Transverse colon (tissue), 4 donors: ENCODE measurements around the gene GOLIM4. TPM values are rescaled to one million over a fixed set of nuclear protein-coding genes. Genes with fewer than 3 reads are reported as not detected.

Source experiments
- DNase-seq: peaks from one replicate; pipeline ENCODE4 v3.0.0-alpha.2; 2019
- H3K27ac ChIP-seq, 4 donors: fragments of 200-600 bp; sonication (generic); 2 replicates each; pipeline ENCODE4 v1.5.1; 2016 to 2018; ENCODE audit warnings: inconsistent platforms in 4 of 4
- H3K27me3 ChIP-seq: fragments of 200-600 bp; sonication (generic); 2 replicates; pipeline ENCODE4 v1.5.1; 2017; ENCODE audit warnings: inconsistent platforms
- H3K36me3 ChIP-seq, 4 donors: fragments of 200-600 bp; sonication (generic); 2 replicates each; pipeline ENCODE4 v1.5.1; 2017 to 2019; ENCODE audit warnings: inconsistent platforms in 4 of 4
- H3K4me1 ChIP-seq, 4 donors: fragments of 200-600 bp; sonication (generic); 2 replicates each; pipeline ENCODE4 v1.5.1; 2017 to 2020; ENCODE audit warnings: inconsistent platforms in 4 of 4
- H3K4me3 ChIP-seq, 4 donors: fragments of 200-600 bp; sonication (generic); 1 replicate in 1 of 4; 2 replicates in 3 of 4; pipeline versions ENCODE4 v1.5.1 to v1.6.1; 2017 to 2019; ENCODE audit warnings: inconsistent platforms in 4 of 4
- H3K9me3 ChIP-seq, 2 donors: fragments of 200-600 bp; sonication (generic); 2 replicates each; pipeline ENCODE4 v1.5.1; 2017 to 2019; ENCODE audit warnings: inconsistent platforms in 2 of 2
- EP300 ChIP-seq: sonication (generic); formaldehyde crosslinking; IDR thresholded peaks from one replicate; pipeline ENCODE4 v1.6.1; 2017; ENCODE audit warnings: antibody characterized with exemption, low read depth
- POLR2A ChIP-seq: fragments of 450-650 bp; IDR thresholded peaks from one replicate; pipeline ENCODE4 v1.6.1; 2016; ENCODE audit warnings: antibody characterized with exemption, mild to moderate bottlenecking, moderate library complexity
- POLR2AphosphoS5 ChIP-seq, 3 donors: sonication (generic); formaldehyde crosslinking; IDR thresholded peaks; one replicate each; pipeline ENCODE4 v1.6.1; 2016; ENCODE audit warnings: antibody characterized with exemption in 3 of 3
- WGBS, 2 donors: methylation state at CpG; one replicate each; pipeline ENCODE4 v1.1.5; 2018; ENCODE audit warnings: low coverage in 1 of 2; 5-methylcytosine and 5-hydroxymethylcytosine counted together
- in situ Hi-C, 4 donors: fragments of 200-750 bp; cut with MboI; loops; one replicate each; pipeline versions ENCODE4 v1.15.0 to v1.15.1; 2017; ENCODE audit warnings: low sequenced_read_pairs in 3 of 4, low pct_ligation_motif_present in 1 of 4, low pct_unique_long_range_greater_than_20kb in 1 of 4
- intact Hi-C: fragments of 100-400 bp; cut with DNase I; formaldehyde crosslinking; loops from one replicate; pipeline ENCODE4 v1.15.1; 2023; ENCODE audit warnings: low total_unique reads
- total RNA-seq, 4 donors: library from RNA; depleted of rRNA; stranded (reverse); fragments of >200 nt; gene quantifications; one replicate each; pipeline ENCODE4 v1.1.0, GENCODE V29; 2016
- TF ChIP-seq, protein P1 (sequence below), 5 experiments: fragments of 200-600 bp in 3 of 5; fragments of 450-650 bp in 2 of 5; sonication (generic) in 3 of 5; IDR thresholded peaks; 1 replicate in 2 of 5; 2 replicates in 3 of 5; pipeline ENCODE4 v1.5.1; 2016 to 2017; ENCODE audit warnings: antibody characterized with exemption in 5 of 5, inconsistent platforms in 3 of 5, mild to moderate bottlenecking in 2 of 5, moderate library complexity in 1 of 5

The GOLIM4 gene
- total RNA-seq, 4 donors from 2014 or later: 87.2 to 120 (median 101) TPM

DNA sequence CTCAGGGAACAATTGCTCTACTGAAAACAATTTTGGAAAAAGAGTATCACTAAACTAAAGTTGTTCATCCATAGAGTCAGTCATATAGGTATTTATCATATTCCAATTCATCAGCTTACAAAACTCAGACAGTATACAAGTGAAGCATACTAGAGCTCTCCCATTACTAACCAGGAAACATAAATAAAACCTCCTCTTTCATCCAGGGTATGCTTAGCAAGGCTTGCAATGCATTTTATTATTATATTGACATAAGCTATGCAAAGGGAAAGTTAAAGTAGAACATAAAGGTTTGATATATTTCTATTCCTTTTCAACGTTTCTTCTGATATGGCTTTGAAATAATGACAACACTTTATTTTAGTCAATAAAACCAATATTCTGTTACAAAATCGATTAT, 106.7 kb downstream of the GOLIM4 start:
- Histone ChIP-seq H3K9me3 (no peaks in the 10 kb centered on the region), H3K4me3 (no peak overlapping the region), H3K4me1 (peaks cover 0 to 34% (median 8%) of the 10 kb centered on the region in 4 donors), H3K27me3 (no peaks in the 10 kb centered on the region), H3K27ac (no peak overlapping the region), H3K36me3 (no peaks in the 10 kb centered on the region)
- intact Hi-C loops (no loop called here), in situ Hi-C loops (no loop called here)
- TF ChIP-seq POLR2AphosphoS5 (IDR thresholded peaks at IDR 0.05) (no peak), POLR2A (no peak)
- 31 to 38% methylated on average over 2 of the region's 2 CpGs for WGBS, 2 donors
- no peak for DNase-seq

DNA sequence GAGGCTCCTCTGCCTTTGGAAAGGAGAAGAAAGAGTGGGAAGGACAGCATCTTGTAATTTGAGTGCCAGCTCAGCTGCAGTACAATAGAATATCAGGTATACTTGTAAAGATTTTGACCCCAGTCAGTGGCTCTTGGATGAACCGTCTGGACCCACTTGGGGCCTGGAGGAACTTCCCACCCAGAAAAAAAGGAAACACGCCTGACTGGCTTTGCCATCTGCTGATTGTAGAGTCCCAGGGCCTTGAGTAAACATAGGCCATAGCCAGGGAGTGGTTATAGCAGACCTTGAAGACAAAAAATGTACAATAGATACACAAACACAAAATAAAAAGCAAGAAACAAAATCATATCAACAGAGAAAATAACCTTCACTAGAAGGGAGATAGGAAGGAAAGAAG, 112.1 kb downstream of the GOLIM4 start:
- no peak for DNase-seq
- no peaks in the 10 kb centered on the region for H3K9me3 ChIP-seq
- peaks cover 0 to 11% (median 2%) of the 10 kb centered on the region in 4 donors for H3K4me1 ChIP-seq
- TF ChIP-seq POLR2A (no peak), POLR2AphosphoS5 (IDR thresholded peaks at IDR 0.05) (no peak), EP300 (no peak)
- TF ChIP-seq, protein P1, sequence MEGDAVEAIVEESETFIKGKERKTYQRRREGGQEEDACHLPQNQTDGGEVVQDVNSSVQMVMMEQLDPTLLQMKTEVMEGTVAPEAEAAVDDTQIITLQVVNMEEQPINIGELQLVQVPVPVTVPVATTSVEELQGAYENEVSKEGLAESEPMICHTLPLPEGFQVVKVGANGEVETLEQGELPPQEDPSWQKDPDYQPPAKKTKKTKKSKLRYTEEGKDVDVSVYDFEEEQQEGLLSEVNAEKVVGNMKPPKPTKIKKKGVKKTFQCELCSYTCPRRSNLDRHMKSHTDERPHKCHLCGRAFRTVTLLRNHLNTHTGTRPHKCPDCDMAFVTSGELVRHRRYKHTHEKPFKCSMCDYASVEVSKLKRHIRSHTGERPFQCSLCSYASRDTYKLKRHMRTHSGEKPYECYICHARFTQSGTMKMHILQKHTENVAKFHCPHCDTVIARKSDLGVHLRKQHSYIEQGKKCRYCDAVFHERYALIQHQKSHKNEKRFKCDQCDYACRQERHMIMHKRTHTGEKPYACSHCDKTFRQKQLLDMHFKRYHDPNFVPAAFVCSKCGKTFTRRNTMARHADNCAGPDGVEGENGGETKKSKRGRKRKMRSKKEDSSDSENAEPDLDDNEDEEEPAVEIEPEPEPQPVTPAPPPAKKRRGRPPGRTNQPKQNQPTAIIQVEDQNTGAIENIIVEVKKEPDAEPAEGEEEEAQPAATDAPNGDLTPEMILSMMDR (IDR thresholded peaks at IDR 0.05): no peak
- no peak overlapping the region for H3K4me3 ChIP-seq
- intact Hi-C loops (no loop called here), in situ Hi-C loops (no loop called here)
- 50 to 75% methylated on average over 1 to 2 of the region's 2 CpGs for WGBS, 2 donors
- no peak overlapping the region for H3K27ac ChIP-seq
- no peaks in the 10 kb centered on the region for H3K27me3 ChIP-seq
- H3K36me3 ChIP-seq: no peaks in the 10 kb centered on the region

DNA sequence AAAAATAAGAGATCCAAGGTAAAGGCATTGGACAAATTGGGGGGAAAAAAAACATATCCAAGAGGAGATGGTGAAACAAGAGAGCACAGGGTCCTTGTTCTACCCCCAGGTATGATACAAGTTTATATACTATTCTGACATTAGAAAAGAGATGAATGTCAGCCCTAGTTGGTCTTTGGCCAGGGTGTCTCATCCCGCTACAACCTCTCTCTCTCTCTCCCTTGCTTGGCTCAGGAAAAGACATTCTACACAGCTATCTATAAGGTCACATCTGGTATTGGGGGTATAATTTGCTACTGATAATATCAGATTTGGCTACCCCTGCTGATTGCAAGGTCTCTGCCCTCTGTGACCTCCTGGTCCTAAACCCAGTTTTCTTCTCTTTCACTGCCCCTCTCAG, 117.2 kb downstream of the GOLIM4 start:
- H3K4me3 ChIP-seq: no peak overlapping the region
- peaks cover 0 to 14% (median 5%) of the 10 kb centered on the region in 4 donors for H3K4me1 ChIP-seq
- 84 to 93% methylated on average over 1 of the region's 1 CpG for WGBS, 2 donors
- H3K27ac ChIP-seq: peak overlapping the region; percentile 61 to 74 (median 66)
- no peaks in the 10 kb centered on the region for H3K9me3 ChIP-seq
- TF ChIP-seq EP300 (no peak), POLR2AphosphoS5 (IDR thresholded peaks at IDR 0.05) (no peak), POLR2A (no peak)
- TF ChIP-seq, protein P1 (IDR thresholded peaks at IDR 0.05): no peak
- no peaks in the 10 kb centered on the region for H3K36me3 ChIP-seq
- H3K27me3 ChIP-seq: no peaks in the 10 kb centered on the region
- intact Hi-C loops (no loop called here), in situ Hi-C loops (no loop called here)
- DNase-seq: no peak

DNA sequence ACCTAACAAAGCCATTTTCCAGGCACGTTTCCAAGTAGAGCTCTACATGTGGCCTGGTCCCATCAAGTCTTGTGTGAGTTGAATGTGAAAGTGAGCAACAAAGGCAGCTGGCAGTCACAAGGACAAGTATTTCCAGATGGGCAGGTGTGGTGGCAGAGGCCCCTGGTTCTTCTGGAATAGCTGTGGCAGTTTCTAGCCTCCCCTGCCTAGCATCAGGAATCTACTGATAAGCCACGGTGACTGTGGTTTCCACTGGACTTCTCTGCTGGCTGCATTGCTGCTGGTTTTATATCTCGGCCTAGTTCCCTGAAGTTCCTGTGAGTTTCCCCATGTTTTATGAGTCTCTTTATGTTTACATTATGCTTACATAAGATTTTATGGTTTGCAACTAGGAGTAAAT, 117.7 kb downstream of the GOLIM4 start:
- in situ Hi-C loops: no loop called here
- H3K9me3 ChIP-seq: no peaks in the 10 kb centered on the region
- H3K4me1 ChIP-seq: peaks cover 0 to 14% (median 5%) of the 10 kb centered on the region in 4 donors
- TF ChIP-seq EP300 (no peak), POLR2AphosphoS5 (IDR thresholded peaks at IDR 0.05) (peak in 1 of 3 donors; percentile 42)
- intact Hi-C loops: no loop called here
- no peak overlapping the region for H3K4me3 ChIP-seq
- no peaks in the 10 kb centered on the region for H3K36me3 ChIP-seq
- H3K27me3 ChIP-seq: no peaks in the 10 kb centered on the region
- peak; percentile 74 for DNase-seq
- 20 to 35% methylated on average over 1 to 3 of the region's 3 CpGs for WGBS, 2 donors
- peak overlapping the region; percentile 61 to 74 (median 66) for H3K27ac ChIP-seq

DNA sequence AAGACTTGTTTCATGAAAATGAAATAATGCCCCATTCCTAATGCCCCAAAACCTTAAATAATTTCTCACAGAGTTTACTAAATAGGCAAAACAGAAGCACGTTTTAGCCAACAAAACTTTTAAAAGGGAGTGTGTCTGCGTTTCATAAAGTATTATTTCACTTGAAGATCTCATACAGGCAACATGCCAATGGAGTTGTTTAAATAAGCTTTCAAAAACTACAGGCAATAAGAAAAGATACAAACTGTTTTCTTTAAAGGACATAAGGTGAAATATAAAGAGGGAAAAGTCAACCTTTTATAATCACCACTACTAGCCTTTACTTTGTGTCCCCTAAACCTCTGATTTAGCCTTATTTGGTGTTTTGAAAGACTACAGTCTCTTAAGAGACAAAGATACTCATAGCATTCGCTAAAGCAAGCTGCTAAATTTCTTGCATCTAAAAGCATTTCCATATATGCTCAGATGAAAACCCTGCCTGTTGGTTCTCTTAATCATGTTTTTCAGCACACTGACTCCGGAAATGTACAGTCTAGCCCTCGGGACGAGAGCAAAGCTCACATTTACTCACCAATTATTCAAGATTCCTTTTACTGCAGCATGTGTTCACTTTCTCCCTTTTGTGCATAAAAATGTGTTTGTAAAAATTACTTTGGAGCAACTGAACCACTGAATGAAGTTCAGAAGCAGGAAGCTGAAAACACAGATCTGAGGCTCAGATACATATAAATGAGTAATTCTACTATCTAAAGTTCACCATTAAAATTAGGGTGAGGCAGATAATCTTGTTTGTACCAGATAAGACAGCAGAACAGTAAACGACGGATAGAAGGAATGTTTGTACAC, 119.0 kb downstream of the GOLIM4 start:
- Histone ChIP-seq H3K4me3 (no peak overlapping the region), H3K27me3 (no peaks in the 10 kb centered on the region), H3K9me3 (no peaks in the 10 kb centered on the region), H3K4me1 (peaks cover 0 to 14% (median 5%) of the 10 kb centered on the region in 4 donors), H3K36me3 (no peaks in the 10 kb centered on the region), H3K27ac (no peak overlapping the region)
- intact Hi-C loops: no loop called here
- 60 to 73% methylated on average over 8 of the region's 8 CpGs for WGBS, 2 donors
- in situ Hi-C loops: no loop called here
- TF ChIP-seq POLR2AphosphoS5 (IDR thresholded peaks at IDR 0.05): no peak
- TF ChIP-seq, protein P1 (IDR thresholded peaks at IDR 0.05): no peak
- TF ChIP-seq EP300: no peak
- no peak for TF ChIP-seq POLR2A
- DNase-seq: no peak
